Measurements from ENCODE around the gene AFAP1L1.

The AFAP1L1 gene

GRCh38 chr5:149353911-149354310, 82.3 kb downstream of the AFAP1L1 start:
- DNase-seq, result no peak

- no peak for DNase-seq
Measured at GRCh38 chr5:149355688-149356087, 84.0 kb downstream of the AFAP1L1 start.

- no peak for DNase-seq
Measured at GRCh38 chr5:149356391-149356790, 84.7 kb downstream of the AFAP1L1 start.

GRCh38 chr5:149357370-149358293, 86.0 kb downstream of the AFAP1L1 start, which contains the start of gene PCYOX1L:
PCYOX1L (plus strand) TSS chr5:149358046; CDS start chr5:149358069, 23 bp downstream.
- peak; percentile 97 for DNase-seq

GRCh38 chr5:149358294-149358651, 86.6 kb downstream of the AFAP1L1 start:
- peak; percentile 67 for DNase-seq

- no peak for DNase-seq
Measured at GRCh38 chr5:149358868-149359495, 87.3 kb downstream of the AFAP1L1 start.

- DNase-seq, result no peak
Measured at GRCh38 chr5:149360272-149360671, 88.6 kb downstream of the AFAP1L1 start.

GRCh38 chr5:149362541-149362940, 90.9 kb downstream of the AFAP1L1 start:
- DNase-seq, result no peak

GRCh38 chr5:149363358-149363757, 91.7 kb downstream of the AFAP1L1 start:
- no peak for DNase-seq

- DNase-seq, result no peak
Measured at GRCh38 chr5:149363936-149364335, 92.3 kb downstream of the AFAP1L1 start.

- DNase-seq, result no peak
Measured at GRCh38 chr5:149364719-149365118, 93.1 kb downstream of the AFAP1L1 start.

- no peak for DNase-seq
Measured at GRCh38 chr5:149365418-149365817, 93.8 kb downstream of the AFAP1L1 start.

- DNase-seq, result no peak
Measured at GRCh38 chr5:149366169-149366729, 94.6 kb downstream of the AFAP1L1 start.

- peak; percentile 86 for DNase-seq
Measured at GRCh38 chr5:149367249-149367971, 95.8 kb downstream of the AFAP1L1 start.

GRCh38 chr5:149367972-149368645, 96.5 kb downstream of the AFAP1L1 start:
- no peak for DNase-seq

GRCh38 chr5:149370878-149371277, 99.2 kb downstream of the AFAP1L1 start:
- no peak for DNase-seq

- DNase-seq, result peak; percentile 77
Measured at GRCh38 chr5:149371296-149371962, 99.8 kb downstream of the AFAP1L1 start.

- no peak for DNase-seq
Measured at GRCh38 chr5:149372076-149372795, 100.6 kb downstream of the AFAP1L1 start.

- DNase-seq, result no peak
Measured at GRCh38 chr5:149372932-149373331, 101.3 kb downstream of the AFAP1L1 start.

GRCh38 chr5:149374303-149374702, 102.6 kb downstream of the AFAP1L1 start:
- no peak for DNase-seq

- no peak for DNase-seq
Measured at GRCh38 chr5:149374801-149375200, 103.1 kb downstream of the AFAP1L1 start.

Data from eye (tissue), 1 donor.